H1 (cell line): Measurements from ENCODE around the gene FKBP10. TPM values are rescaled to one million over a fixed set of nuclear protein-coding genes. Genes with fewer than 3 reads are reported as not detected.
A peak's percentile ranks its signal among the peaks of the same experiment; 100 is the strongest.

Experiments
- ASH2L ChIP-seq: fragments of 200-600, 300-600 bp; sonication (generic); IDR thresholded peaks from one replicate; pipeline ENCODE4 v1.7.1; 2017; ENCODE audit warnings: low read length
- CBX5 ChIP-seq: fragments of 300-800, 300-1000 bp; sonication (generic); IDR thresholded peaks from 2 replicates; pipeline ENCODE4 v1.7.1; 2016; ENCODE audit warnings: antibody characterized with exemption, low read length, low read depth
- FOSL1 ChIP-seq: IDR thresholded peaks from 2 replicates; pipeline ENCODE4 v1.6.1; 2011; ENCODE audit warnings: mild to moderate bottlenecking, low read depth, low read length, moderate library complexity; ENCODE audit not compliant: insufficient read depth
- POLR2A ChIP-seq, 2 experiments: IDR thresholded peaks; 1 replicate in 1 of 2; 2 replicates in 1 of 2; pipeline ENCODE4 v1.6.1; 2011; ENCODE audit warnings: low read depth in 2 of 2, low read length in 2 of 2, mild to moderate bottlenecking in 2 of 2; ENCODE audit errors: control extremely low read depth in 1 of 2
- TBP ChIP-seq: IDR thresholded peaks from 2 replicates; pipeline ENCODE4 v1.6.1; 2011; ENCODE audit warnings: low read depth, low read length, improper control_type of control experiment
- TCF12 ChIP-seq: IDR thresholded peaks from 2 replicates; pipeline ENCODE4 v1.6.1; 2011; ENCODE audit warnings: low read depth, mild to moderate bottlenecking, low read length
- YY1 ChIP-seq: IDR thresholded peaks from 2 replicates; pipeline ENCODE4 v1.6.1; 2011; ENCODE audit warnings: low read depth, mild to moderate bottlenecking, low read length
- ZNF274 ChIP-seq: IDR thresholded peaks from 2 replicates; pipeline ENCODE4 v1.7.0; 2012; ENCODE audit warnings: low read length, borderline replicate concordance; ENCODE audit errors: extremely low read depth
- polyA plus RNA-seq, 7 experiments: library from polyadenylated mRNA; depleted of rRNA in 3 of 7; stranded (reverse) in 5 of 7; unstranded in 2 of 7; fragments of >200 nt in 5 of 7; fragments of 200-250 nt in 2 of 7; gene quantifications; 1 replicate in 5 of 7; 2 replicates in 1 of 7; 4 replicates in 1 of 7; pipeline versions ENCODE4 v1.2.1 to v1.2.3, GENCODE V29; 2011 to 2013; ENCODE audit warnings: missing spikeins in 2 of 7, mixed read lengths in 2 of 7
- total RNA-seq: library from RNA; stranded (reverse); fragmentation: NEBNext Ultra II Directional; extraction: Animal tissue kit (Norgen Biotek cat#: 25700); gene quantifications from 2 replicates; pipeline ENCODE4 v1.2.1, GENCODE V29; 2021
- TF ChIP-seq, protein P1 (sequence below): IDR thresholded peaks from 2 replicates; pipeline ENCODE4 v1.6.1; 2012; ENCODE audit warnings: inconsistent platforms

The FKBP10 gene
- total and polyA plus RNA-seq, 2 of the 8 experiments (the other 6 are each of a cell fraction or from before 2014, with no cell fraction given) = 173 to 283 TPM

DNA sequence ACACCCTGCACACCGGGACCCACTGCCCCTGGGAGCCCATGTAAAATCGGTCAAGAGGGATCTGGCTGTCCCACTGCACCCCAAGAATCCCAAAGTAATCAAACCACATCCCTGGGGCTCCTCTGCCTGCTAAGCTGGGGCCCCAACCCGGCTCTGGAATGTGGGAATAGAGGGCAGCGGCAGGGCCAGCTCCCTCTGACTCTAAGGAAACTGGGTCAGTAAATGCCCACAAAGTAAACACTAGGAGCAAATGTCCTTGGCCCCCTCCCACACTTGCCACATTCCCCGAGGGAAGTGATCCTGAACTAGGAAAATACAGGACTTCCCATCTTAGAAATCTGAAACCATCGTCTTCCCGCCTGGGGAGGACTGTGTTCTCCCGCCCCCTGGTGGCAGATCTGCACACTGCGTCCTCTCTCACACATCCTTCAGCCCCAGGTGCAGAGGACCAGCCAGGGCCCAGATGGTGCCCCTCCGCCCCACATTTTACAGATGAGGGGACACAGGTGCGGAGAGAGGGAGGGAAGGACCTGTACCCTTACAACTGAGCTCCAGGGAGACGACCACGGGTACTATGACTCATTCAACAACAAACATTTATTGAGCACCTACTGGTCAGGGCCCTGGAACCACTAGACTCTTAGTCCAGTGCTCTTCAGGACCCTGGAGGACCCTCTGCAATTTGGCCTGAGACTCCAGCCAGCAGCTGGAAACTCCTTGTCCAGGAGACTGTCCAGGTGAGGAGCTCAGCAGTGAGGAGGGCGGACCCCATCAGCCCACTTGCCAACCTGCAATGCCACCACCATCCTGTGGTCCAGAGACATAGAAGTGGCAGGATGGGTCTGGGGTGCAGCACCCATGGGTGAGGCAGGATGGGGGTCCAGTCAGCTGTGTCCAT lies 11.2 kb upstream of the FKBP10 start (continued):
- TF ChIP-seq, protein P1, sequence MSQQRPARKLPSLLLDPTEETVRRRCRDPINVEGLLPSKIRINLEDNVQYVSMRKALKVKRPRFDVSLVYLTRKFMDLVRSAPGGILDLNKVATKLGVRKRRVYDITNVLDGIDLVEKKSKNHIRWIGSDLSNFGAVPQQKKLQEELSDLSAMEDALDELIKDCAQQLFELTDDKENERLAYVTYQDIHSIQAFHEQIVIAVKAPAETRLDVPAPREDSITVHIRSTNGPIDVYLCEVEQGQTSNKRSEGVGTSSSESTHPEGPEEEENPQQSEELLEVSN = no peak
- TF ChIP-seq CBX5 = no peak
- peak; percentile 74 for TF ChIP-seq YY1
- no peak for TF ChIP-seq ZNF274
- no peak for TF ChIP-seq FOSL1
- TF ChIP-seq TCF12 = 0 out of 2 replicates have a peak, but pooled peaks have one; percentile 73
- TF ChIP-seq POLR2A (IDR thresholded peaks at IDR 0.05; ENCODE audit: control extremely low read depth in 1 of 2, low read depth in 2 of 2, low read length in 2 of 2) = peak in 1 of 2 experiments; percentile 17; a peak in 1 of 3 replicates
- TF ChIP-seq ASH2L = no peak
- TF ChIP-seq TBP = no peak
- TF ChIP-seq, all 59 proteins: peak for 8
